NCI-H187 treated with DMSO at 0.1 percent for 48 hours (cell line): ENCODE data around the gene RBMS2.
A peak's percentile ranks its signal among the peaks of the same experiment; 100 is the strongest.

Experiments
- DNase-seq: peaks from one replicate; lab custom pipeline; 2025; lab: John Stamatoyannopoulos, UW

Gene RBMS2

DNA sequence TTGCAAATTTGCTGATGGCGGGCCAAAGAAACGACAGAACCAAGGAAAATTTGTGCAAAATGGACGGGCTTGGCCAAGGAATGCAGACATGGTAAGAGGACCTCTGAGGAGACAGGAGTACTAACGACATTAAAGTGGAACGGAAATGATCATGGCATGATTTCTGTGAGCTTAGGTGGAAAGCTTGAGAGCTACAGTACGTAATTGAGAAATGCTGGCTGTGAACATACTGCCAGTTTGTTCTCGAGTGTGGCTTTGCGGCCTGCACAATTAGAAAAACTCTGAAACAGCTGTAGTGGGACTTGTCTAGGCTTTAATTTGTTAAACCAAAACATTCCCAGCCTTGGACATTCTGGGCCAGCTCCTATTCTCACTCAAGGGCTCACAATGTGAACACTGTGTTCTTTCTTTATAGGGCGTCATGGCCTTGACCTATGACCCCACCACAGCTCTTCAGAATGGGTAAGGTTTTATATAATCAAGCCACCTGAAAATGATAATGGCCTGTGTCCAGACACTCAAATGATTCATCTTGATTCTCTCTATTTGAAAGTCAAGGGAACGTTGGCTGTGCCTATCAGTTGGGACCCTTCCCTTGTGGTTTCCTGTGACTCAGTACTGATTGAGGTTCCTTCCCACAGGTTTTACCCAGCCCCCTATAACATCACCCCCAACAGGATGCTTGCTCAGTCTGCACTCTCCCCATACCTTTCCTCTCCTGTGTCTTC, 60.0 kb downstream of the RBMS2 start:
- no peak for DNase-seq

DNA sequence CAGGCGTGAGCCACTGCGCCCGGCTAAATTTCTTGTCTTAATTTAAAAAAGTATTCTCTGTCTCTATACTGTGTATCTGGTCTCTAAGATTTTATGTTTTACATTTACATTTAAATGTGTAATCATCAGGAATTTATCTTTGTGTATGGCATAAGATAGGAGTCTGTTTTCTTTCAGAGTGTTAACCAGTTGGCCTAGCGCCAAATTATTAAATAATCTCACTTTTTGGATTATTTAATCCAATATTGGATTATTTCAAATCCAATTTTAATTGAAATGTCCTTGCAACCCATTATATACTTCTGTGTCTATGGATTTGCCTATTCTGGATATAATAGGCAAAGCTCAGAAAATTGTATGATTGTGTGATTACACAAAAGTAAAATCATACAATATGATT, 63.5 kb downstream of the RBMS2 start:
- no peak for DNase-seq

DNA sequence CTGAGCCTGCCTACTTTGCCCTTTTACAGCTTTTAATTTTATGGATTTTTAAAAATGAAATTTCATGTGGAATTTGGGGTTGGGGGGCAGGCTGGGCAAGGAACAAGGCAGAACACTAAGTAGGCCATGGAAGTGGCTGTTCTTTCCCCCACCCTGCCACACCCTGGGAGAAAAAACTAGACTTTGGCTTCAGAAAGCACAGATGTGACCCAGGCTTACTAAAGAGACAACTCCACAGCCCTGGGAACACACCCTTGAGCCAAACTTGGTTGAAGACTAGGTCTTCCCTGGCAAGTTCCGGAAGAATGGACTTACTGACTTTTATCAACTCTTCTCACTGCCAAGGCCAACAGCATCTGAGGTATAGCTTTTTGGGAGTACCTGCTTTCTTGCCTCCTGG, 68.2 kb downstream of the RBMS2 start:
- no peak for DNase-seq

DNA sequence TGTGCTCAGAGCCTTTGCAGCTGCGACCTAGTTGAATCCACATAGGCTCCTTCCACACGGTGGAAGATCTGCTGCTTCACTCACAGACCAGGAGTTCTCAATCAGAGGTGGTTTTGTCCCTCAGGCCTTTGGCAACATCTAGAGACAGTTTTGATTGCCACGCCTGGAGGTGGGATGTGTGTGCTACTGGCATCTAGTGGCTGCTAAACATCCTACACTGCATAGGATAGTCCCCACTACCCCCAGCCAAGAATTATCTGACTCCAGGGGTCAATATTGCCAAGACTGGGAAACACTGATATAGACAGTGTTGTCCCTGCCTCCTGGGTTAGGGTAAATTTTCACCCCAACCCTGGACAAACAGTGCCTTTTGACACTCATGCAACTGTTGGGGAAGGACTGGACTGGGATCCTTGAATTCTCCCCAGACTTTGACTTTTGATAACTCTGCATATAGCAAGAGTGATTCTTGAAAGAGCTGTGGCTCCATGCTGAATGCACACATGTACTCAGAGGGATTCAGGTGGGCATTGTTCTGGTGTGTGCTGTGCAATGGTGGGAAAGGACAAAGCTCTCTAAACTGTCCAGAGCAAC, 68.7 kb downstream of the RBMS2 start:
- DNase-seq = peak; percentile 6

DNA sequence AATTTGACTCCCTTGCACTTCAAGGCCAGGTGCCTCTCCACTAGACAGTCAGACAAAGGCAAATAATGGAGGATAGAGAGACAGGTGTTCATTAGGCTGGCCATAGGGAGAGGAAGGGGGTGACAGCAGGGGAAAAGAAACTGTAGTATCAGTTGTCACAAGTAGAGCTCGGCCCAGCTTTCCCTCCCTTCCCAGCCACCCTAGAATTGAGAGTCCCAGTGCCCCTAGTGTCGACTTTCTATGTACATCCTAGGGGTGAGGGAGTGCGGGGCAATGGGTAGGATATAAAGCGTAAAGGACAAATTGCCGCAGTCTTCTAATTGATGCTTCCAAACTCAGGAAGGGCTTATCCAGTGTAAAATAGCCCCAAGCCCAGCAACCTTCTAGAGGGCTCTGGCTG, 69.5 kb downstream of the RBMS2 start:
- peak; percentile 97 for DNase-seq

DNA sequence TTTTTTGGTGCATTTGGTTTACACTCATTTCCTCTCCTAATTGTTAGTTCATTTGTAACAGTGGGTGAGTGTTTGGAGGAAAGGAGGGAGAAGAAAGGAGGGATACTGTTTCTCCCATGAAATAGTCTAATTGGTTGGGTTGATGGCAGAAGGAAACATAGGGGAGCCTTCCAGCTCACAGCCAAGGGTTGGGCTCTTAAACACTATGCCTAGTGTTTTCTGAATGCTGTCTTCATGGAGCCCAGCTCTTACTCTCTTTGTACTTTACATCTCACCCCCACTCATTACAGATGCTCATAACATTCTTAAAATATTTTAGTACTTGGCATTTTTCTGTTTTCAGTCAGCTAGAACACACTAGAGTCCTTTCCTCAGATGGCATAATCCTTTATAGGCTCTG, 70.3 kb downstream of the RBMS2 start:
- DNase-seq = no peak

DNA sequence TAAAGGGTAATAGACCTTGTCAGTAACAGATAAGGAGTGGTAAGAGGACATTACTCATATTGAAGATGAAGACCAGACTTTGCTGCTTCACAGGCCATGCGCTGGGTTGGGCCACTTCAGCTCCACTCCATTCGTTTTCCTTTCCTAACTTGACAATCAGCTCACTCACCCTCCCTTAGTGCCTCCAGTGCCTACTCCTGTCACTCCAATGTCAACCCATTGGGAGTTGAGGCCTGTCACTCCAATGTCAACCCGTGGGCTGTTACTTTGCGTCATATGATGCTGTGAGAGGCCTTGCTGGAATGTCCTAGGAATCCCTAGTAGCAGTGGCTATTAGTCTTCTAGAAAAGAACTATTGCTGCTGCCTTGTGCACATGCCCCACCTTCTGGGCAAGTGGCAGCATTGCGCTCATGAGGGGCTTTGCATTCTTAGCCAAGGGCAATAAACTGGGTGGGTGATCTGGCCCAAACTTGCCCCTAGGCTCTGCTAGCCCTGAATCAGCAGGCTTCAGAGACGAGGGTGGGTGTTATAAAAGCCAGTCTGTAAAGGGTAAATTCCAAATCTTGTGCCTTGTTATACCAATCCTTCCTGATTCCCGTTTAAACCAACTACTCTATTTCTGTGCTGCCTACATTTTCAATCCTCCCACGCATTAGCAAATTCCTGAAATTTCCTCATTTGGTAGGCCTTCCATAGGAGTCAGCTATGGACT, 72.4 kb downstream of the RBMS2 start:
- DNase-seq = peak; percentile 22

DNA sequence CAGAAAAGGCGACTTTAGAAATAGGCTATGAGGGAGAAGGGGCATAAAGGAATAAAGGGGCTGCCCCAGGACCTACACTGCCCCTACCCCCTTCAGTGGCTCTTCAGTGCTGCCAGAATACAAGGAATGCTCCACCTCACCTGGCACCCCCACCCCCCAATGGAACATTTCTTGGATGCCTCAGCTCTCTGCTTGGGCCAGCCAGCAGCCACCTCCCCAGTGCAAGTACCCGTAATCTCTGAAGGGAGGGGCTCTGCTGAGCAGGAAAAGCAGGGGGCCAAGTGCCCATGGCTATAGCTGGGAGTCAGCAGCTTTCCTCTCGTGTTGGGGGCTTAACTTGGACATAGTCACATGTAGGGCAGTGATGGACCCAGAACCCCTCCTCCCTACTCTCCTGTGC, 75.2 kb downstream of the RBMS2 start:
- DNase-seq = no peak

DNA sequence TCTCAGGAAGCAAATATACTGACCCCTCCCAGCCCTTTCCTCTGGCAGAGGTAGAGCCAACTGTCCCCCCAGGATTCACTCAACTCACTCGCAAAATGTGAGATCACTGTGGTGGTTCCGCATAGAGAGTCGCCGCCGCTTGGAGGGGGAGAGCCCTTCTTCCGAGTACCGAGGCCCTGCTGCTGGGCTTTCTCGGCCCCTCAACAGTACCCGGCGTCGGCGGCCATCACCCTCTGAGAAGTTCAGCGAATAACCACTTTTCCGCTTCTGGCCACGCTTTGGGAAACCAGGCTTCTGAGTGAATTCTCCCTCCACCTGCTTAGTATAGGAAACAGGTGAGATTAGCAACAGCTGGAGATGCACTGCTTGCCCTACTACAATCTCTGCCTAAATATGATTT, 77.4 kb downstream of the RBMS2 start:
- no peak for DNase-seq

DNA sequence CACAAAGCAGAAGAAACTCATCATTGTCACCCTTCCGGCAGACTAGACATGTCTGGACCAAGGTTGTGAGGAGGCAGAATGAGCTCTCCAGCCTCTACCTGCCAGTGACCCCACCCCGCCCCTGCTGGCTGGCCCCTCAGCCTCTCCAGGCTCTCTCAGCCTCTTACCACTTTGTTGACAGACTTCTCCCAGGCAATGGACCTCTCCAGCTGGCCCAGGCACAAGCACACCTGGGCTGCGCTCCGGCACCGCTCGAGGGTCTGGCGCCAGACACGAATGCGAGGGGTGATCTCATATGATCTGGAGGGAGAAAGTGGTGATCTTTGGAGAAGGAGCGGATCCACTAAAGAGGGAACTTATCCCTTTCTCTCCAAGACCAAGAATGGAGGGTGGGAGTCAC, 78.2 kb downstream of the RBMS2 start:
- peak; percentile 51 for DNase-seq

DNA sequence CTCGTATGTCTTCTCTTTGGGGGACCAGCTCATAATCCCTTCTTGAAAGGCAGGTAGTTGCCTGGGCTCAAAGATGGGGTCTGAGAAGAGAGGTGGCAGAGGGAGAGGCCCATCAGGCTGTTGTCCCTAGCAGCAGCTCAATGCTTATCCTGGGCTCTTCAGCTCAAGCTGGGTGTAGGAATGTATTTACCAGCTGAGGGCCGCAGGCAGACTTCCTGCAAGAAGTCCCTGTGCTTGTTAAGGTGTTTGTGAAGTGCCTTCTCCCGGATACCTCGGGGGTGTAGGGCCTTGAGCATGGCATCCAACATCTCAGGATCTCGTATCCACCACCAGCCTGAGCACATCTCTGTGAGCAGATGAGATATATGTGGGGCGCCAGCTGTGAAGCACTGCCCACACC, 79.1 kb downstream of the RBMS2 start:
- no peak for DNase-seq

DNA sequence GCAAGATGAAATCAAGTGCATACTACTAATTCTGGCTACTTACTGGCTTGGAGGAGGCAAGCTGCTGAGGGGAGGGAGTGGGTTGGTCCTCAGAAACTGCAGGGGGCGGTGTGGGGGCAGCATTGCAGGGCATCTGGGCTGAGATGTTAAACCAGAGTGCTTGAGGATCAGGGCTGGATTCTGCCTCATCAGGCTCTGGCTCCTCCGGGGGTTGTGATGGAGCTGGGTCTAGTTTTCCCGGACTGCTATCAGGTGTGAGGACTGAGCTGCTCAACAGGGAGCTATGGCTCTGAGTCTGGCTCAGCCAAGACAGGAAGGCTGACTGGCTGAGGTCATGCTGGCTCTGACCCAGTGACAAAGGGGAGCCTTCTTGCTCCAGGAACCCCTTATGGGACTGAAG, 79.9 kb downstream of the RBMS2 start:
- DNase-seq = no peak

DNA sequence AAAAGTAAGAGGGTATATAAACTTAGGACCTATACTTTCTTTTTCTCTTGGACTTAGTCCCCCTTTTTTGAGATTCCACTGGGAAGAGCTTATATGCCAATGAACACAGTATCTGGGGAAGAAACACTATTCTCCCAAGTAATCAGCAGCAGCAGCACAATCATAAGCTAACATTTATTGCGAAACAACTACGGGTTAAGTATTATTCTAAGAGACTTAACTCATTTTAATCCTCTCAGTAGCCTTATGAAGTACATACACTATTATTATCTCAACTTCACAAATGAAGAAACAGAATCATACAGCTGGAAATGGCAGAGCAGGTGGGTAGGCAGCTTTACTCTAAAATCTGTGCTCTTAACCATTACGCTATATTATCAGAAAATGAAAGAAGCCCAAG, 80.6 kb downstream of the RBMS2 start:
- no peak for DNase-seq

DNA sequence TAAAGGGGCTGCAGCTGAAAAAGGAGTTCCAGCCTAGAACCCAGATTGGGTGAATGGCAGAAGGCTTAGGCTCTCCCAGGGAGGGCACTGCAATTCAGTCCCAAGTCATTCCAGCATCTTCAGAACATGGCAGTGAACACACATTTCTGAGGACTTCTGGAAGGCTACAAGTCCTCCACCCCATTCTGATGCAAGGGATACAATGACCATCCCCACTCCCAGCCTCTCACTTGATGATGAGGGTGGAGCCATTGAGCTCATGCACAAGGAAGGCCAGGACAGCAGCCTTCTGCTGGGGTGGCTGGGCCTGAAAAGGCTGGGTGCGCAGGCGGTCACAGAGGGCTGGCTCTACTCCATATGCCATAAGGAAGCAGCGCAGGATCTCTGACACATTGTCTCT, 82.7 kb downstream of the RBMS2 start:
- DNase-seq = no peak

DNA sequence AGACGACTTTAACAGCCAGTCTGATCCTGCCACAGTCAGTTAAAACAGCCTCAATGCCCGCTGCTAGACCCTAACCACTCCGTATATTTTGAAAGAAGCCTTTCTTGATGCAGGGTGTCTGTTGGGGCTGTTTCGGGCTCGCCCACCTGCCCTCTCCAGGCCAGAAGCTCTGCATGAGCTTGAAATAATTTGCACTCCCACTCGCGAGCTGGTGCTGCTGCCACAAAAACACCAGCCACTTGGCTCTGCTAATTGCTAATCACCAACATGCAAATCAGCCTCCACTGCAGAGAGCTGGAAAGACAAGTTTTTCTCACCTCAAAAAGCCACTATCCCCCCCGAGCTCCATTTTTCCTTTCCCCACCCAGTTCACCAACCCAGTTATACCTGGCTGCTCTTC, 93.0 kb downstream of the RBMS2 start:
- DNase-seq = no peak

DNA sequence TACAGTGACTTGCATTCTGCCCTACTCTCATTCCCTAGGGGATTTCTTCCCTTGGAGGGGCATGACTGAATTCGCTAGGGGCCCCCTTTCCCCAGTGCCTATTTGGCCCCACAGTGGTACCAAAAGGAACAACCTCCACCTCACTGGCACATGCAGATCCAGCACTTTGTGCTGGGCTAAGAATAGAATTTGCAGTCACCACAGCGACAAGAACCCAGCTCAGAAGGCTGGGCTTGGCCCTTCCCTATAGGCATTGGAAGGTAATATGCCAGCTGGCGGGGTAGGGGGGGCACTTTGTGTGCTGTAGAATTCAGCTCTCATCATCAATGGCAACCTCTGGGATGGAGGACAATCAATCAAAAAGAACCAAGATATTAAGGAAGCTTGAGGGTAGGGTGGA, 94.6 kb downstream of the RBMS2 start:
- DNase-seq = no peak

DNA sequence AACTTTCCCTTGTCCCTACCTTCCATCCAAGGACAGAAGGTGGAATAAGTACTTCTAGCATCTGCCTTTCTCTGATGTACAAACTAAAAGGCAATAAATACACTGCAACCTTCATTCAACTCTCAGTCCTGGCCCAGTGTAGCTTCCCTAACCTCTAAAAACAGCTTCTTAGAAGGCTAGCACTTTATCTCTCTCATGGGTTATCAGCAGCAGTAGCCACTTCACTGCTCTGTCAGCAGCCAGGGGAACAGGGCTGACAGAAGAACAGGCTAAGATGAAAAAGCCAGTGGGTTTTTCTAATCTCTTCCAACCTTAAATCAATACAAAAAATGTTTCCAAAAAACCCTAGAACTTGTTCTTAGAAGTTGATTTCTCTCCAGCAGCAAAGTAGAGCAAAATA, 95.3 kb downstream of the RBMS2 start:
- DNase-seq = no peak

DNA sequence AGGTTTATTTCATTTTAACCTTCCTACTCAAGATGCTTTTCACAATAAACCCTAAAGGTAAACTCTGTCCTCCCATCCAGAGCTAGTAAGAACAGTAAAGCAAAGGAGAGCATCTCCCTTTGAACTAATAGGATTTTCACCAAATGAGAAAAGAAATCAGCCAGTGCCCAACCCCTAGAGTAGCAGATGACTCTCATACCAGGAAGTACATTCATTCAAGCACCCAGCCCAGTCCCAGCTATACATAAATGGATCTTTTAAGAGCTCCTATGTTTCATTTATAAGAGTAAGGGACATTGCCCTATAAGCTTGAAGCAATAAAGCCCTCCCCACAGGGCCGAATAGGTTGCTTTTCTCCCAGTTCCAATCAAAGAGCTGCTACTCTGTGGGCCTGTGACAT, 100.9 kb downstream of the RBMS2 start:
- DNase-seq = no peak

DNA sequence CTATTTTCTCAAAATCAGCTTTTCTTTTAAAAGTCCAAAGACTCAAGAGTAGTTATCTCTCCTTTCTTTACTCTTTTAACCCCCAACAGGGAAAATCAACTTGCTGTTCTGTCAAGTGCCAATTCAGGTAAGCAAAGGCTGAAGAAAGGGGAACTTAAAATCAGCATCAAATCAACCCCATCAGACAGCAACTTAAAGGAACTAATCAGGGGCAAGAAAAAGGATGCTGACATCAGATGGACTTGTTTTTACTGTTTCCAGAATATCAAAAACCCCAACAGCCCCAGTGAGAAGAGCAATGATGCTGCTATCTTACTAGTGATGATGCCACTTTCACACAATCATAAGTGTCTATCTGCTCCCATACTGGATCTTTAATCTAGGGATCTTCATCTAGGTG, 105.1 kb downstream of the RBMS2 start:
- no peak for DNase-seq

DNA sequence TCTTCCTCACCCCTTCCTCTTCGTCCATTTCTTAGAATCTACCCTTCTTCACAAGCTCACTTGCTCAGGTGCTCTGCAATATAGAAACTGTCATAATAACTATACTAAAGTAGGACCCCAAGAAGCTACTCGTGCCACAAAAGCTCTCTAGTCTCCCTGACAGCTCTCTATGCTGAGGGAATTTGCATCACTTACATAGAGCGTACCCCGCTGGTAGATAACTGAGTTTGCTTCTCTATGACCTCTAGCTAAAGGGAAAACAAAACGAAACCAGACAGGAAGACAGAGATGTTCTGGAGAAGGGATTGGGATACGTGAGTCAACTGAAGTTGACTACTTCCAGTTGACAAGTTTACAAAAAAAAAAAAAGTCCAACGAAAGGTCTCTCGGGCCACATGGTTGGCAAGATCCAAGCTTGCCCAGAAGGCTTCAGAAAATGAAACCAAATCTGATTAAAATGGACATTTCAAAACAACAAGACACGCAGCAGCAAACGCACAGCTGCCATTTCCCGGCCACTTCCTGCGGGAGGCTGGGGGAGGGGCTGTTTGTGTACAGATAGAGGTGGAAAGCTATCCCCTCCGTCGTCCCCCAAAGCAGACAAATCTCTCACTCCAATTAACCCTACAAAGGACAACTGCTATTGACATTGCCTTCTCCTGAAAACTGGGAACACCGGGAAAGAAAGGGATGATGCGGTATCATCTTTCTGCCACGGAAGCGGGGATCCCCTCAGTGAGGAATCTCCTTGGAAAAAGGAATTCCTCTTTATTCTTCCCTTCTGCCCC, 107.2 kb downstream of the RBMS2 start:
- no peak for DNase-seq

DNA sequence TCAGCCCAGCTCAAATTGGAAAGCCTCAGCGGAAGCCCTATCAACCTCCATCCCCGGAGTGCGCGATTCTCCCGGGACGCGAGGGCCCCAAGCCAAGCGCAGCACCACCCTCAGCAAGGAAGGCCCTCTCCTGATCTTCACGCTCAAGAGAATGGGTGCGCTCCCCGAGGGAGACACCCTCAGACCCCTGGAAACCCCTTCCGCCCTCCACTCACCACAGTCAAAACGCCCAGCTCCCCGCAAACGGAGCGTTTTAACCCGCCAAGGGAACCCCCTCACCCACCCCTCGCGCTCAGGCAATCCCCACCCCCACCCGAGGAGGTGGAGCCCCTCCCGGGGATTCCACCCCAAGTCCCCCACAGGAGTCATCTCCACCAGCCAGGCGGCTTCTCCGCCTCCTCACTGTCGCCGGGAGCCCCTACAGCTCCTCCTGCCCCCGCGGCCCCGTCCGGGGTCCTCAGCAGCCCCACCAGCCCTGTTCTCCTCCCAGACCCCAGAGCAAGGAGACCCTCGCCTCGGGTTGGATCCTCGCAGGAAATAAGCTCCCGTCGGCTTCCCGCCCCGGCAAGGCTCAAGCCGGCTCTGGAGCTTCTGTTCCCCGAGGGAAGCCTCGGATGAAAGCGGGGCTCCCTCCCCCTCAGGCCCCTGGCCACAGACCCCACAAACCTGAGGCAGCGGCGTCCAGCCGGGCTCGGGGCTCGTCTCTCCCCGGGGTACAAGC, 108.0 kb downstream of the RBMS2 start:
- no peak for DNase-seq

DNA sequence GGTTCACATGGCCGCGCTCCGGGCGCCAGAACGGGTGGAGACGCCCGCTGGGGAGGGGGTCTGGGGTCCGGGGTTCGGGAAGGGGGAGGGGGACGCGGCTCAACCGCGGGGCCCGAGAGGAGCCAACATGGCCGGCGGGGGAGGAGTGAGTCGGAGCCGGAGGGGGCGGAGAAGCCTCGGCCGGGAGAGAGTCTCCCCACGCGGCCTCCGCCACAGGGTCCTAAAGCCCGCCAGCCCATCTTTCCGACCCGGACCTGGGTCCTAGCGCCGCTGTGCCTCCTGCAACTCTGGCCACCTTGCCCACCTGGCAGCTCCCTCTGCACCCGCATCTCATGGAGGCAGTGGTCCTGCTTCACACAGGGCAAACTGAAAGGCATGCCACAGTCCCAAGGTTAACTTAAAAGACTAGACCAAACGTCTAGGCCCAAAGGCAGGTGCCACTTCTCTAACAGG, 108.6 kb downstream of the RBMS2 start, which contains the start of gene BAZ2A:
Gene BAZ2A, minus strand, starts transcription at position 147 of the 453 bp plus-strand sequence. CDS start 12,796 bp downstream, outside the sequence.
- peak; percentile 54 for DNase-seq
